Ureter (tissue), 1 donor: ENCODE data around the gene DCDC2C. TPM values are rescaled to one million over a fixed set of nuclear protein-coding genes. Genes with fewer than 3 reads are reported as not detected.

ENCODE experiments used
- DNase-seq: peaks from one replicate; pipeline ENCODE4 v3.0.0-alpha.2; 2020; ENCODE audit warnings: low spot score
- total RNA-seq: library from RNA; stranded (reverse); gene quantifications from one replicate; pipeline ENCODE4 v1.2.4, GENCODE V29; 2023
- donor health status: DM: yes; HTN: yes; CAD: no.

Gene DCDC2C
- total RNA-seq, 1 donor from 2014 or later: not detected

GRCh38 chr2:3895021-3895420 lies 191.6 kb downstream of the DCDC2C start:
- no peak for DNase-seq

Other genes with a start within 250 kb of the DCDC2C start
- gene ADI1, start 184.0 kb upstream of the DCDC2C start, total RNA-seq: 42.0 TPM
- 18.3 TPM for gene RNASEH1, start 145.2 kb upstream of the DCDC2C start, total RNA-seq
- gene RPS7, start 128.3 kb upstream of the DCDC2C start, total RNA-seq: 1,218 TPM
- gene COLEC11, start 108.5 kb upstream of the DCDC2C start, total RNA-seq: 2.4 TPM
- gene ALLC, start 45.4 kb upstream of the DCDC2C start, total RNA-seq: not detected